ENCODE results near the gene MICU1.

Gene MICU1

DNA sequence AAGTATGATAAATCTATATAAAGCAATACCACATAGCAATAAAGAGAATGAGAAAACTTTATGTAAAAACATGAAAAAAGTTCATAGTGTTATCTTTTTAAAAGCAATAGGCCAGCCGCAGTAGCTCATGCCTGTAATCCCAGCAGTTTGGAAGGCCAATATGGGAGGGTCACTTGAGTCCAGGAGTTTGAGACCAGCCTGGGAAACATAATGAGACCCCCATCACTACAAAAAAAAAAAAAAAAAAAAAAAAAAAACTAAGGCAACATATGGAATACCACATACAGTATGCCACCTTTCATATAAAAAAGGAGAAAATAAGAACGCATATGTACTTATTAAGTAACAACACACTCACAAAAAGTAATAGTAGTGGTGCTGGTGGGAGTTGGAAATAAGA is 52.8 kb downstream of the MICU1 start:
- H2AFZ ChIP-seq = no peak overlapping the region
- peaks cover 5% of the 10 kb centered on the region for H3K4me1 ChIP-seq
- no peaks in the 10 kb centered on the region for H3K9me3 ChIP-seq (ENCODE audit: control insufficient read depth, low read length)
- H3K9ac ChIP-seq = no peak overlapping the region
- no peak overlapping the region for H3K4me3 ChIP-seq (ENCODE audit: low read depth, low read length)
- TF ChIP-seq, protein P1, sequence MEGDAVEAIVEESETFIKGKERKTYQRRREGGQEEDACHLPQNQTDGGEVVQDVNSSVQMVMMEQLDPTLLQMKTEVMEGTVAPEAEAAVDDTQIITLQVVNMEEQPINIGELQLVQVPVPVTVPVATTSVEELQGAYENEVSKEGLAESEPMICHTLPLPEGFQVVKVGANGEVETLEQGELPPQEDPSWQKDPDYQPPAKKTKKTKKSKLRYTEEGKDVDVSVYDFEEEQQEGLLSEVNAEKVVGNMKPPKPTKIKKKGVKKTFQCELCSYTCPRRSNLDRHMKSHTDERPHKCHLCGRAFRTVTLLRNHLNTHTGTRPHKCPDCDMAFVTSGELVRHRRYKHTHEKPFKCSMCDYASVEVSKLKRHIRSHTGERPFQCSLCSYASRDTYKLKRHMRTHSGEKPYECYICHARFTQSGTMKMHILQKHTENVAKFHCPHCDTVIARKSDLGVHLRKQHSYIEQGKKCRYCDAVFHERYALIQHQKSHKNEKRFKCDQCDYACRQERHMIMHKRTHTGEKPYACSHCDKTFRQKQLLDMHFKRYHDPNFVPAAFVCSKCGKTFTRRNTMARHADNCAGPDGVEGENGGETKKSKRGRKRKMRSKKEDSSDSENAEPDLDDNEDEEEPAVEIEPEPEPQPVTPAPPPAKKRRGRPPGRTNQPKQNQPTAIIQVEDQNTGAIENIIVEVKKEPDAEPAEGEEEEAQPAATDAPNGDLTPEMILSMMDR (IDR thresholded peaks at IDR 0.05) = no peak
- no peak overlapping the region for H3K4me2 ChIP-seq (ENCODE audit: low read length)
- no peak overlapping the region for H3K27ac ChIP-seq
- no peaks in the 10 kb centered on the region for H3K36me3 ChIP-seq (ENCODE audit: control insufficient read depth, insufficient read depth, low read length)
- no peaks in the 10 kb centered on the region for H3K27me3 ChIP-seq (ENCODE audit: control insufficient read depth, insufficient read depth, low read length)
- peaks cover 10% of the 10 kb centered on the region for H3K79me2 ChIP-seq

DNA sequence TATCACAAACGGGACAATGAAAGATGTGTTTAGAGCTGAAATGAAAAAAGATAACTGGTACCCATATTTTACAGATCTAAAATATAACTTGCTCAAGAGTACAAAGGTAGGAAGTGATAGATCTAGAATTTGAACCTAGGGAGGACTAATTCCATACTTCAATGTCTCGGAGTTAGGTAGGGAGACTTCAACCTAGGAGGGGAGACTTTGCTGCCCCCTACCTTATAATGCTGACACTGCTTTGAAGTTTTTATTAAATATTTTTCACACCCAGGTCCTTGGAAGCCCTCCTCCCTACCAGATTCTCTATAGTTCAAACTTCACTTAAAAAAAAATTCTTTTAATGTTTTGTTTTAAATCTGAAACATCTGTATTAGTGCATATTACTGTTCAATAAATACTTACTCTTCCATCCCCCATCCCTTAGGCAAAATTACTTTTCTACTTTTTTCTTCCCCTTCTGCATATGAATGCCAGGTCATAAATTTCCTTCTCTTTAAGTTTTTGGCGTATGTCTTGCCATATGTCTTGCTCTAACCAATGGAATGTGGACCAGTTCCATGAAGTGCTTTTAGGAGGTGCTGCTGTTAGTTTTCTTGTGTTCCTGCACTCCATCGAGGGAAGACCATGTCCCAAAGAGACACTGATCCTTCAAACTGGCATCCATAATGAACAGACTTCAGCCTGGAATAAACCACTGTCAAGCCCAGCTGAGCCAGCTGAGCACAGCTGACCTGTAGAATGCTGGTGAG is 57.8 kb downstream of the MICU1 start:
- Histone ChIP-seq H3K4me2 (ENCODE audit: low read length) (no peak overlapping the region), H3K79me2 (no peaks in the 10 kb centered on the region), H3K27ac (no peak overlapping the region), H3K9ac (no peak overlapping the region), H3K4me1 (no peaks in the 10 kb centered on the region), H3K36me3 (ENCODE audit: control insufficient read depth, insufficient read depth, low read length) (no peaks in the 10 kb centered on the region), H2AFZ (no peak overlapping the region), H3K27me3 (ENCODE audit: control insufficient read depth, insufficient read depth, low read length) (no peaks in the 10 kb centered on the region), H3K9me3 (ENCODE audit: control insufficient read depth, low read length) (no peaks in the 10 kb centered on the region), H3K4me3 (ENCODE audit: low read depth, low read length) (no peak overlapping the region)
- TF ChIP-seq, protein P1 (IDR thresholded peaks at IDR 0.05) = peak; percentile 21

DNA sequence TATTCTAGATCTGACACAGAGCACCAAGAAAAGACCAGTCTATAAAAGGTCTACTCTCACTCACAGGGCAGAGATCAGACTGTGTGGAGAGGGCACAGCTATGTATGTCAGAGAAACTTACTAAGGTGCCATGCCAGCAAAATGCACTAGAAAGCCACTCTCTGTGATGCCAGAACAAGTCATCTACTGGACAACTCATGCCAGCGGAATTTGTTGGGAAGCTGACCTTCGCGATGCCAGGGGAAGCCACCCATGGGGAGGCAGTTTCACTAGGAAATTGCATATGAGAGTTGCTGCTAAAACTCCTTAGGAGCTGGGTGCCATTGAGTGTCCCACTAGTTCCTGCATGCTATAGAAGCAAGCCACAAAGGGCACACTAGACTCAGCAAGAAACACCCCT is 58.5 kb downstream of the MICU1 start:
- Histone ChIP-seq H3K27ac (no peak overlapping the region), H3K4me3 (ENCODE audit: low read depth, low read length) (no peak overlapping the region), H3K36me3 (ENCODE audit: control insufficient read depth, insufficient read depth, low read length) (no peaks in the 10 kb centered on the region), H3K9ac (no peak overlapping the region), H3K9me3 (ENCODE audit: control insufficient read depth, low read length) (no peaks in the 10 kb centered on the region), H3K27me3 (ENCODE audit: control insufficient read depth, insufficient read depth, low read length) (no peaks in the 10 kb centered on the region), H2AFZ (no peak overlapping the region), H3K4me2 (ENCODE audit: low read length) (no peak overlapping the region), H3K79me2 (no peaks in the 10 kb centered on the region), H3K4me1 (no peaks in the 10 kb centered on the region)
- TF ChIP-seq, protein P1 (IDR thresholded peaks at IDR 0.05) = no peak

DNA sequence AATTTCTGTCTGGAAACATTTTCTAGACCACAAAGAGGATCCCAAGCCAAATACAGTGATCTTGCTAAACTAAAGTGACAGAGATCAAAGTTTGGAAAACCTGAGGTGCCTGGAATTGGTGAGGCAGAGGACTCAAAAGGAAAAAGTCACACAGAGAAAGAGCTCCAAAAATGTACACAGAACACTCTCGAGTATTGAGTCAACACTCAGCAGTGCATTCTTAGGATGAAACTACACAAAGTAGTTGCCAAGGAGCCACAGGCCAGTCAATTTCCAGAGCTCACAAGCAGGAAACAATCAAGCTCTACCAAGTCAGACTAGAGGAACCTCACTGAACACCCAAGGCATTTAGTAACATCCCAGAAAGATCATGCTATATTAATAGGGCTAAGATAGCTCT is 61.3 kb downstream of the MICU1 start:
- H3K4me3 ChIP-seq (ENCODE audit: low read depth, low read length) = no peak overlapping the region
- no peak overlapping the region for H3K4me2 ChIP-seq (ENCODE audit: low read length)
- no peak overlapping the region for H2AFZ ChIP-seq
- TF ChIP-seq, protein P1 (IDR thresholded peaks at IDR 0.05) = no peak
- no peaks in the 10 kb centered on the region for H3K79me2 ChIP-seq
- no peaks in the 10 kb centered on the region for H3K9me3 ChIP-seq (ENCODE audit: control insufficient read depth, low read length)
- H3K27ac ChIP-seq = no peak overlapping the region
- no peak overlapping the region for H3K9ac ChIP-seq
- no peaks in the 10 kb centered on the region for H3K4me1 ChIP-seq
- no peaks in the 10 kb centered on the region for H3K36me3 ChIP-seq (ENCODE audit: control insufficient read depth, insufficient read depth, low read length)
- no peaks in the 10 kb centered on the region for H3K27me3 ChIP-seq (ENCODE audit: control insufficient read depth, insufficient read depth, low read length)

Data from parathyroid adenoma (tissue), 2 donors.